GM12891 (cell line): ENCODE data around the gene RMND5A.

Experiments
- PAX5 ChIP-seq: IDR thresholded peaks from 2 replicates; pipeline ENCODE4 v1.6.1; 2011; ENCODE audit warnings: low read length, moderate library complexity, mild to moderate bottlenecking; ENCODE audit not compliant: insufficient read depth, severe bottlenecking
- POLR2AphosphoS5 ChIP-seq: IDR thresholded peaks from 2 replicates; pipeline ENCODE4 v1.6.1; 2011; ENCODE audit warnings: low read depth, low read length, control low read depth

GRCh38 chr2:86706220-86706619 lies 13.9 kb upstream of the RMND5A start:
- TF ChIP-seq POLR2AphosphoS5: no peak
- TF ChIP-seq PAX5: no peak
